ENCODE data around the gene MAPT.

DNA sequence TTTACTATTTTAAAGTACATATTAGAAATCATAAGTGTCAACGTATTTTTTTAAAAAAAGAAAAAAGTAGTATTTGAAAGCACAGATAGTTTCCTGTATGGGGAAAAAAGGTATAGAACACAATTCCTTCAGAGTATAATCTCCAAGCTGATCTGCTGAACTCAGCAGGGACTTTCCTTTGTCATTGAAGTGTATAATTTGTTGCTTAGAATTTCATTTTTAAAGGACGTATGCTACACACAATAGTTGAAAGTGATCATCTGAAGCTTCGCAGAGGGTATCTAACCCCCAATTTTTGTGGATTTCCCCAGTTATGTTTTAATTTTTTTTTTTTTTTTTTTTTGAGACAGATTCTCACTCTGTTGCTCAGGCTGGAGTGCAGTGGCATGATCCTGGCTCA lies 20.2 kb upstream of the MAPT start:
- TF ChIP-seq USF1 (IDR thresholded peaks at IDR 0.05) (no peak), FOXM1 (IDR thresholded peaks at IDR 0.05; ENCODE audit: borderline replicate concordance, low read depth) (no peak), ZBTB7A (IDR thresholded peaks at IDR 0.05; ENCODE audit: low read depth) (no peak), EP300 (IDR thresholded peaks at IDR 0.05; ENCODE audit: borderline replicate concordance) (no peak), EGR1 (IDR thresholded peaks at IDR 0.05) (no peak), TEAD4 (IDR thresholded peaks at IDR 0.05) (no peak), RAD21 (IDR thresholded peaks at IDR 0.05; ENCODE audit: low read depth) (no peak), CREB1 (IDR thresholded peaks at IDR 0.05; ENCODE audit: low read depth) (no peak)
- TF ChIP-seq, protein P1, sequence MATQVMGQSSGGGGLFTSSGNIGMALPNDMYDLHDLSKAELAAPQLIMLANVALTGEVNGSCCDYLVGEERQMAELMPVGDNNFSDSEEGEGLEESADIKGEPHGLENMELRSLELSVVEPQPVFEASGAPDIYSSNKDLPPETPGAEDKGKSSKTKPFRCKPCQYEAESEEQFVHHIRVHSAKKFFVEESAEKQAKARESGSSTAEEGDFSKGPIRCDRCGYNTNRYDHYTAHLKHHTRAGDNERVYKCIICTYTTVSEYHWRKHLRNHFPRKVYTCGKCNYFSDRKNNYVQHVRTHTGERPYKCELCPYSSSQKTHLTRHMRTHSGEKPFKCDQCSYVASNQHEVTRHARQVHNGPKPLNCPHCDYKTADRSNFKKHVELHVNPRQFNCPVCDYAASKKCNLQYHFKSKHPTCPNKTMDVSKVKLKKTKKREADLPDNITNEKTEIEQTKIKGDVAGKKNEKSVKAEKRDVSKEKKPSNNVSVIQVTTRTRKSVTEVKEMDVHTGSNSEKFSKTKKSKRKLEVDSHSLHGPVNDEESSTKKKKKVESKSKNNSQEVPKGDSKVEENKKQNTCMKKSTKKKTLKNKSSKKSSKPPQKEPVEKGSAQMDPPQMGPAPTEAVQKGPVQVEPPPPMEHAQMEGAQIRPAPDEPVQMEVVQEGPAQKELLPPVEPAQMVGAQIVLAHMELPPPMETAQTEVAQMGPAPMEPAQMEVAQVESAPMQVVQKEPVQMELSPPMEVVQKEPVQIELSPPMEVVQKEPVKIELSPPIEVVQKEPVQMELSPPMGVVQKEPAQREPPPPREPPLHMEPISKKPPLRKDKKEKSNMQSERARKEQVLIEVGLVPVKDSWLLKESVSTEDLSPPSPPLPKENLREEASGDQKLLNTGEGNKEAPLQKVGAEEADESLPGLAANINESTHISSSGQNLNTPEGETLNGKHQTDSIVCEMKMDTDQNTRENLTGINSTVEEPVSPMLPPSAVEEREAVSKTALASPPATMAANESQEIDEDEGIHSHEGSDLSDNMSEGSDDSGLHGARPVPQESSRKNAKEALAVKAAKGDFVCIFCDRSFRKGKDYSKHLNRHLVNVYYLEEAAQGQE (IDR thresholded peaks at IDR 0.05; ENCODE audit: low read depth), result no peak
- TF ChIP-seq, protein P2, sequence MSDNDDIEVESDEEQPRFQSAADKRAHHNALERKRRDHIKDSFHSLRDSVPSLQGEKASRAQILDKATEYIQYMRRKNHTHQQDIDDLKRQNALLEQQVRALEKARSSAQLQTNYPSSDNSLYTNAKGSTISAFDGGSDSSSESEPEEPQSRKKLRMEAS (IDR thresholded peaks at IDR 0.05), result no peak

All from Ishikawa (cell line).